H9 (cell line): ENCODE results near the gene ASPN. TPM values are rescaled to one million over a fixed set of nuclear protein-coding genes. Genes with fewer than 3 reads are reported as not detected.

Source experiments
- DNase-seq: peaks from one replicate; pipeline ENCODE4 v3.0.0-alpha.2; 2017
- H2AFZ ChIP-seq: one replicate; pipeline ENCODE4 v1.6.1; 2013; ENCODE audit warnings: mild to moderate bottlenecking, low read length, control low read depth, moderate library complexity
- H2AK5ac ChIP-seq: 2 replicates; pipeline ENCODE4 v1.6.1; 2013; ENCODE audit warnings: low read length, control low read depth, mixed read lengths; ENCODE audit not compliant: insufficient read length
- H2BK120ac ChIP-seq: one replicate; pipeline ENCODE4 v1.6.1; 2013; ENCODE audit warnings: low read depth, mild to moderate bottlenecking, low read length, control low read depth, inconsistent platforms; ENCODE audit not compliant: poor library complexity, severe bottlenecking
- H2BK12ac ChIP-seq: 2 replicates; pipeline ENCODE4 v1.6.1; 2013; ENCODE audit warnings: low read length, control low read depth, mixed read lengths, low read depth; ENCODE audit not compliant: insufficient read length
- H2BK15ac ChIP-seq: 2 replicates; pipeline ENCODE4 v1.6.1; 2013; ENCODE audit warnings: low read depth, low read length, control low read depth
- H2BK20ac ChIP-seq: one replicate; pipeline ENCODE4 v1.6.1; 2013; ENCODE audit warnings: low read depth, mild to moderate bottlenecking, low read length, control low read depth, inconsistent platforms; ENCODE audit not compliant: poor library complexity, severe bottlenecking
- H2BK5ac ChIP-seq: 2 replicates; pipeline ENCODE4 v1.6.1; 2013; ENCODE audit warnings: low read length, control low read depth, mixed read lengths; ENCODE audit not compliant: insufficient read length
- H3K14ac ChIP-seq: 2 replicates; pipeline ENCODE4 v1.6.1; 2013; ENCODE audit warnings: low read length, control low read depth; ENCODE audit not compliant: insufficient read depth
- H3K18ac ChIP-seq: 2 replicates; pipeline ENCODE4 v1.6.1; 2013; ENCODE audit warnings: low read depth, mild to moderate bottlenecking, mixed read lengths, low read length, control low read depth; ENCODE audit not compliant: insufficient read length
- H3K23ac ChIP-seq: 2 replicates; pipeline ENCODE4 v1.6.1; 2013; ENCODE audit warnings: low read length, control low read depth, mixed read lengths, low read depth; ENCODE audit not compliant: insufficient read length
- H3K23me2 ChIP-seq: 2 replicates; pipeline ENCODE4 v1.6.1; 2013; ENCODE audit warnings: low read depth, mild to moderate bottlenecking, mixed read lengths, low read length, control low read depth; ENCODE audit not compliant: insufficient read length, poor library complexity, severe bottlenecking
- H3K27ac ChIP-seq: 2 replicates; pipeline ENCODE4 v1.5.1; 2013; ENCODE audit warnings: low read length, control low read depth, mixed read lengths, low read depth; ENCODE audit not compliant: insufficient read length
- H3K27me3 ChIP-seq: 2 replicates; pipeline ENCODE4 v1.6.1; 2013; ENCODE audit warnings: low read length, control low read depth, inconsistent platforms; ENCODE audit not compliant: insufficient read depth
- H3K4ac ChIP-seq: 2 replicates; pipeline ENCODE4 v1.6.1; 2013; ENCODE audit warnings: low read depth, mild to moderate bottlenecking, control low read depth, inconsistent platforms, low read length, moderate library complexity
- H3K4me1 ChIP-seq: 2 replicates; pipeline ENCODE4 v1.6.1; 2013; ENCODE audit warnings: low read length, control low read depth, inconsistent platforms; ENCODE audit not compliant: insufficient read depth
- H3K4me2 ChIP-seq: 2 replicates; pipeline ENCODE4 v1.6.1; 2013; ENCODE audit warnings: low read length, control low read depth, mixed read lengths; ENCODE audit not compliant: insufficient read length, insufficient read depth
- H3K56ac ChIP-seq: 2 replicates; pipeline ENCODE4 v1.6.1; 2013; ENCODE audit warnings: low read depth, mild to moderate bottlenecking, mixed read lengths, low read length, control low read depth; ENCODE audit not compliant: insufficient read length
- H3K79me1 ChIP-seq: 2 replicates; pipeline ENCODE4 v1.6.1; 2013; ENCODE audit warnings: low read depth, mild to moderate bottlenecking, moderate library complexity, low read length, control low read depth, inconsistent platforms; ENCODE audit not compliant: insufficient read depth, poor library complexity, severe bottlenecking
- H3K79me2 ChIP-seq: 2 replicates; pipeline ENCODE4 v1.6.1; 2013; ENCODE audit warnings: low read length, control low read depth, inconsistent platforms; ENCODE audit not compliant: insufficient read depth
- H3K9ac ChIP-seq: 2 replicates; pipeline ENCODE4 v1.6.1; 2013; ENCODE audit warnings: low read length, control low read depth, mixed read lengths; ENCODE audit not compliant: insufficient read length; ENCODE audit errors: extremely low read depth
- H3K9me3 ChIP-seq: one replicate; pipeline ENCODE4 v1.6.1; 2013; ENCODE audit warnings: low read depth, low read length, inconsistent platforms; ENCODE audit not compliant: control insufficient read depth
- H3T11ph ChIP-seq: one replicate; pipeline ENCODE4 v1.6.1; 2013; ENCODE audit warnings: mild to moderate bottlenecking, low read length, control low read depth, inconsistent platforms
- H4K20me1 ChIP-seq: one replicate; pipeline ENCODE4 v1.6.1; 2013; ENCODE audit not compliant: control insufficient read depth, insufficient read length, insufficient read depth
- H4K5ac ChIP-seq: 2 replicates; pipeline ENCODE4 v1.6.1; 2013; ENCODE audit warnings: low read depth, mild to moderate bottlenecking, mixed read lengths, low read length, control low read depth; ENCODE audit not compliant: insufficient read length
- H4K8ac ChIP-seq: replicated peaks from 2 replicates; pipeline ENCODE4 v1.6.1; 2013; ENCODE audit warnings: low read length, control low read depth, mixed read lengths, low read depth; ENCODE audit not compliant: insufficient read length
- H4K91ac ChIP-seq: 2 replicates; pipeline ENCODE4 v1.6.1; 2013; ENCODE audit warnings: low read depth, mild to moderate bottlenecking, moderate library complexity, mixed read lengths, low read length, control low read depth; ENCODE audit not compliant: insufficient read length
- H3K27ac Mint-ChIP-seq, 3 experiments: 2 replicates in 2 of 3; 3 replicates in 1 of 3; pipeline ENCODE4 v1.8.0; 2020 to 2021; ENCODE audit warnings: mixed read lengths in 3 of 3, mild to moderate bottlenecking in 1 of 3, moderate library complexity in 1 of 3
- H3K27me3 Mint-ChIP-seq: 2 replicates; pipeline ENCODE4 v1.8.0; 2021; ENCODE audit warnings: low read depth, mild to moderate bottlenecking, moderate library complexity, mixed read lengths
- H3K36me3 Mint-ChIP-seq, 3 experiments: 2 replicates in 2 of 3; 3 replicates in 1 of 3; pipeline ENCODE4 v1.8.0; 2020 to 2021; ENCODE audit warnings: low read depth in 3 of 3, mixed read lengths in 3 of 3; ENCODE audit not compliant: insufficient read depth in 1 of 3
- H3K4me1 Mint-ChIP-seq, 2 experiments: 2 replicates each; pipeline ENCODE4 v1.8.0; 2020; ENCODE audit warnings: mixed read lengths in 2 of 2
- H3K4me3 Mint-ChIP-seq, 2 experiments: 2 replicates in 1 of 2; 3 replicates in 1 of 2; pipeline ENCODE4 v1.8.0; 2020 to 2021; ENCODE audit warnings: mild to moderate bottlenecking in 2 of 2, mixed read lengths in 2 of 2, moderate library complexity in 1 of 2
- H3K9me3 Mint-ChIP-seq, 2 experiments: 2 replicates in 1 of 2; 3 replicates in 1 of 2; pipeline ENCODE4 v1.8.0; 2020; ENCODE audit warnings: mild to moderate bottlenecking in 2 of 2, mixed read lengths in 2 of 2, moderate library complexity in 1 of 2
- CTCF ChIP-seq: fragments of 200-600 bp; sonication (generic); conservative IDR thresholded peaks from 3 replicates; pipeline ENCODE4 v1.8.0; 2021; ENCODE audit warnings: antibody characterized with exemption, mild to moderate bottlenecking
- WGBS: extraction: QIAGEN DNeasy Blood & Tissue Kit; methylation state at CpG from one replicate; pipeline ENCODE4 v1.1.7; 2013; ENCODE audit warnings: missing lambda C conversion rate, low lambda C conversion rate, mixed read lengths; ENCODE audit not compliant: insufficient read length; ENCODE audit errors: extremely low coverage; 5-methylcytosine and 5-hydroxymethylcytosine counted together
- total RNA-seq: library from RNA; stranded (reverse); gene quantifications from 2 replicates; pipeline ENCODE4 v1.2.1, GENCODE V29; 2021

ASPN gene
- total RNA-seq, 1 experiment from 2014 or later: not detected

GRCh38 chr9:92480291-92480771, 2.0 kb downstream of the ASPN start:
- H3K79me1 ChIP-seq: no peaks in the 10 kb centered on the region
- Mint-ChIP-seq H3K4me1 (peaks cover 8 to 12% of the 10 kb centered on the region in 2 experiments), H3K27ac (peak overlapping the region in 1 of 3 experiments; percentile 79; a peak in 2 of 7 replicates), H3K9me3 (no peaks in the 10 kb centered on the region), H3K27me3 (no peaks in the 10 kb centered on the region), H3K36me3 (no peaks in the 10 kb centered on the region), H3K4me3 (no peak overlapping the region)
- no peak overlapping the region for H2BK20ac ChIP-seq
- H3K23me2 ChIP-seq: no peaks in the 10 kb centered on the region
- H4K5ac ChIP-seq: no peak overlapping the region
- H3T11ph ChIP-seq: no peak overlapping the region
- no peak for TF ChIP-seq CTCF
- H2BK120ac ChIP-seq: no peak overlapping the region
- H2AFZ ChIP-seq: no peak overlapping the region
- no peak overlapping the region for H2BK12ac ChIP-seq
- no peak overlapping the region for H3K9ac ChIP-seq
- no peaks in the 10 kb centered on the region for H3K79me2 ChIP-seq
- no peaks in the 10 kb centered on the region for H3K27me3 ChIP-seq
- H4K8ac ChIP-seq: no peak overlapping the region
- H3K27ac ChIP-seq: no peak overlapping the region
- no peak overlapping the region for H3K4ac ChIP-seq
- no peak overlapping the region for H4K91ac ChIP-seq
- H2BK5ac ChIP-seq: no peak overlapping the region
- no CpG with 5 or more reads among the region's 2 CpGs for WGBS
- no peaks in the 10 kb centered on the region for H4K20me1 ChIP-seq
- H3K14ac ChIP-seq: no peak overlapping the region
- no peaks in the 10 kb centered on the region for H3K9me3 ChIP-seq
- no peak overlapping the region for H2BK15ac ChIP-seq
- H2AK5ac ChIP-seq: no peak overlapping the region
- no peak for DNase-seq
- no peaks in the 10 kb centered on the region for H3K4me1 ChIP-seq
- H3K56ac ChIP-seq: no peak overlapping the region
- no peak overlapping the region for H3K18ac ChIP-seq
- H3K4me2 ChIP-seq: no peak overlapping the region
- H3K23ac ChIP-seq: no peak overlapping the region
